ENCODE measurements around the gene CDC37L1. TPM values are rescaled to one million over a fixed set of nuclear protein-coding genes. Genes with fewer than 3 reads are reported as not detected.

The CDC37L1 gene
- total and polyA plus RNA-seq, 2 of the 8 experiments (the other 6 are each of a cell fraction or from before 2014, with no cell fraction given): 4.6 to 23.8 TPM

DNA sequence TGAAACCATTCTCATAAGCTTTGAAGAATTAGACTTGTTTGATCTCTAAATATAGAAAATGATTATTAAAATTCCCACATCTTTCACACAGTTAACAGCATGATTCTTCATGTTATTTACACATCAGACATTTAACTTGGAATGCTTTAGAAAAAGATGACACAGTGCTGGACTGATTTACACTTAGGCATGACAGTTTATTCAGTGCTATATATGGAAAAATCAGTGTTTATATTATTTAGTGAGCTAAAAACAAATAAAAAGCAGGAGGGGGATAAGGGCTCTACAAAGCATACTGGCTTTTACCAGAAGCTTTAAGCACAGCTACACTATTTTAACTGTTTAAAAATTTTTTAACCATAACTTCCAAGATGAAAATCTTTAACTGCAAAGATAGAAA lies 30.0 kb downstream of the CDC37L1 start:
- H3K4me3 ChIP-seq (ENCODE audit: extremely low read depth in 1 of 4, insufficient read depth in 2 of 4, low read depth in 3 of 4, low read length in 4 of 4): no peak overlapping the region
- no peak overlapping the region for H3K4me2 ChIP-seq (ENCODE audit: insufficient read depth in 1 of 2, low read depth in 2 of 2, low read length in 2 of 2)
- H4K8ac ChIP-seq (ENCODE audit: extremely low read depth, insufficient read depth, low read length): no peak overlapping the region
- H2BK5ac ChIP-seq (ENCODE audit: low read depth, low read length): no peak overlapping the region
- no peak overlapping the region for H4K5ac ChIP-seq (ENCODE audit: insufficient read length, low read depth, low read length)
- H2AFZ ChIP-seq (ENCODE audit: low read length): no peak overlapping the region
- H3K4me1 ChIP-seq (replicated peaks in 1 of 4; ENCODE audit: control insufficient read depth in 3 of 4, insufficient read depth in 4 of 4, low read length in 3 of 4): no peaks in the 10 kb centered on the region
- H3K23me2 ChIP-seq (ENCODE audit: low read depth, low read length): peaks cover 5% of the 10 kb centered on the region; the same call in 1 of the 2 replicates
- no peak overlapping the region for H3K23ac ChIP-seq (ENCODE audit: insufficient read length)
- H2BK20ac ChIP-seq (ENCODE audit: low read length): no peak overlapping the region
- no peaks in the 10 kb centered on the region for H4K20me1 ChIP-seq (replicated peaks in 1 of 2; ENCODE audit: control insufficient read depth in 1 of 2, insufficient read depth in 2 of 2, low read length in 2 of 2)
- H3K18ac ChIP-seq (ENCODE audit: extremely low read depth, low read length): no peak overlapping the region
- H2AK5ac ChIP-seq (ENCODE audit: low read depth, low read length): no peak overlapping the region
- no peaks in the 10 kb centered on the region for H3K27me3 ChIP-seq (replicated peaks in 1 of 4; ENCODE audit: control insufficient read depth in 3 of 4, extremely low read depth in 1 of 4, insufficient read depth in 3 of 4, low read length in 3 of 4)
- FAIRE-seq: no peak
- H3K36me3 ChIP-seq (ENCODE audit: control insufficient read depth in 2 of 4, insufficient read depth in 4 of 4, low read length in 3 of 4): peaks cover 0 to 20% (median 2%) of the 10 kb centered on the region in 4 experiments; a peak in 3 of 8 replicates
- no peak overlapping the region for H3K14ac ChIP-seq (ENCODE audit: insufficient read length)
- H4K91ac ChIP-seq (replicated peaks; ENCODE audit: insufficient read length, low read length): no peak overlapping the region
- H2BK15ac ChIP-seq (ENCODE audit: low read length): no peak overlapping the region
- CTCF ChIA-PET (ENCODE audit: partially characterized antibody): interaction anchor here (0.9 kb wide), 1 partner anchor 87 kb away, joined by 3 read pairs; no protein-coding TSS in a partner anchor
- H3K27ac ChIP-seq (ENCODE audit: low read depth, low read length): no peak overlapping the region
- H3K9ac ChIP-seq (replicated peaks in 1 of 4; ENCODE audit: extremely low read depth in 1 of 4, low read depth in 3 of 4, low read length in 3 of 4): no peak overlapping the region
- H3K79me1 ChIP-seq (ENCODE audit: low read depth, low read length): no peaks in the 10 kb centered on the region
- H3K9me3 ChIP-seq (ENCODE audit: insufficient read depth in 2 of 2, low read depth in 1 of 2, low read length in 1 of 2): no peaks in the 10 kb centered on the region
- POLR2A ChIA-PET (ENCODE audit: partially characterized antibody): no interaction called here
- no peak overlapping the region for H2BK120ac ChIP-seq (replicated peaks; ENCODE audit: low read depth, low read length)
- H3K56ac ChIP-seq (replicated peaks; ENCODE audit: insufficient read length, low read depth, low read length): no peak overlapping the region
- no peak overlapping the region for H3K4ac ChIP-seq (replicated peaks; ENCODE audit: insufficient read length, low read depth, low read length)
- no peaks in the 10 kb centered on the region for H3K79me2 ChIP-seq (ENCODE audit: control insufficient read depth in 1 of 2, insufficient read depth in 2 of 2, low read length in 2 of 2)
- no peak overlapping the region for H2BK12ac ChIP-seq (ENCODE audit: low read depth, low read length)
- DNase-seq (ENCODE audit: low read depth in 1 of 2, low spot score in 2 of 2): no peak
- TF ChIP-seq FOSL1 (IDR thresholded peaks at IDR 0.05; ENCODE audit: insufficient read depth, low read depth, low read length): no peak
- no peak for TF ChIP-seq KDM5A (IDR thresholded peaks at IDR 0.05; ENCODE audit: low read length)
- no peak for TF ChIP-seq PHF8 (conservative IDR thresholded peaks at IDR 0.05; ENCODE audit: low read depth, low read length)
- TF ChIP-seq CHD1 (IDR thresholded peaks at IDR 0.05; ENCODE audit: low read depth, low read length): no peak
- no peak for TF ChIP-seq EZH2 (IDR thresholded peaks at IDR 0.05; ENCODE audit: low read depth, low read length, severe bottlenecking)
- no peak for TF ChIP-seq CREB1 (IDR thresholded peaks at IDR 0.05)
- no peak for TF ChIP-seq SIX5 (IDR thresholded peaks at IDR 0.05; ENCODE audit: low read depth, low read length)
- TF ChIP-seq, protein P1, sequence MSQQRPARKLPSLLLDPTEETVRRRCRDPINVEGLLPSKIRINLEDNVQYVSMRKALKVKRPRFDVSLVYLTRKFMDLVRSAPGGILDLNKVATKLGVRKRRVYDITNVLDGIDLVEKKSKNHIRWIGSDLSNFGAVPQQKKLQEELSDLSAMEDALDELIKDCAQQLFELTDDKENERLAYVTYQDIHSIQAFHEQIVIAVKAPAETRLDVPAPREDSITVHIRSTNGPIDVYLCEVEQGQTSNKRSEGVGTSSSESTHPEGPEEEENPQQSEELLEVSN (IDR thresholded peaks at IDR 0.05): no peak
- TF ChIP-seq KDM4A (IDR thresholded peaks at IDR 0.05; ENCODE audit: low read depth, low read length, severe bottlenecking): no peak
- no peak for TF ChIP-seq ASH2L (IDR thresholded peaks at IDR 0.05; ENCODE audit: low read length)
- no peak for TF ChIP-seq YY1 (IDR thresholded peaks at IDR 0.05; ENCODE audit: low read depth, low read length)
- TF ChIP-seq CHD2 (IDR thresholded peaks at IDR 0.05; ENCODE audit: low read length): no peak
- TF ChIP-seq CTBP2 (IDR thresholded peaks at IDR 0.05; ENCODE audit: borderline replicate concordance, insufficient read depth, insufficient read length, low read length): no peak
- TF ChIP-seq RXRA (IDR thresholded peaks at IDR 0.05; ENCODE audit: insufficient read depth, low read depth, low read length): no peak
- TF ChIP-seq SP4 (IDR thresholded peaks at IDR 0.05; ENCODE audit: low read length): no peak
- no peak for TF ChIP-seq RFX5 (IDR thresholded peaks at IDR 0.05; ENCODE audit: borderline replicate concordance, low read depth, low read length)
